ENCODE data around the gene CARMIL1.

The CARMIL1 gene

DNA sequence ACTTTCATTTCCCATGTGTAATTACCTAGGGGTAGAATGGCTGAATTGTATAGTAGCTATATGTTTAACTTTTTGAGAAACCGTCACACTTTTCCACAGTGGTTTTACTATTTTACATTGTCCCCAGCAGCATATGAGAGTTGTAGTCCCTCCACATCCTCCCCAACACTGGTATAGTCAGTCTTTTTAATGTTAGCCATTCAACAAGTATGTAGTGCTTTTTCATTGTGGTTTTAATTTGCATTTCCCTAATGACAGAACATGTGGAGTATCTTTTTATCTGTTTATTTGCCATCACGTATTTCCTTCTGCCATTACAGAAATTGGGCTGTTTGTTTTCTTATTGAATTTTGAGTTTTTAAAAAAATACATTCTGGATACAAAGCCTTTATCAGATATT is 148.4 kb downstream of the CARMIL1 start:
- H3K36me3 ChIP-seq (ENCODE audit: low read depth) = no peaks in the 10 kb centered on the region
- no peak for DNase-seq (ENCODE audit: low spot score)
- TF ChIP-seq, protein P1, sequence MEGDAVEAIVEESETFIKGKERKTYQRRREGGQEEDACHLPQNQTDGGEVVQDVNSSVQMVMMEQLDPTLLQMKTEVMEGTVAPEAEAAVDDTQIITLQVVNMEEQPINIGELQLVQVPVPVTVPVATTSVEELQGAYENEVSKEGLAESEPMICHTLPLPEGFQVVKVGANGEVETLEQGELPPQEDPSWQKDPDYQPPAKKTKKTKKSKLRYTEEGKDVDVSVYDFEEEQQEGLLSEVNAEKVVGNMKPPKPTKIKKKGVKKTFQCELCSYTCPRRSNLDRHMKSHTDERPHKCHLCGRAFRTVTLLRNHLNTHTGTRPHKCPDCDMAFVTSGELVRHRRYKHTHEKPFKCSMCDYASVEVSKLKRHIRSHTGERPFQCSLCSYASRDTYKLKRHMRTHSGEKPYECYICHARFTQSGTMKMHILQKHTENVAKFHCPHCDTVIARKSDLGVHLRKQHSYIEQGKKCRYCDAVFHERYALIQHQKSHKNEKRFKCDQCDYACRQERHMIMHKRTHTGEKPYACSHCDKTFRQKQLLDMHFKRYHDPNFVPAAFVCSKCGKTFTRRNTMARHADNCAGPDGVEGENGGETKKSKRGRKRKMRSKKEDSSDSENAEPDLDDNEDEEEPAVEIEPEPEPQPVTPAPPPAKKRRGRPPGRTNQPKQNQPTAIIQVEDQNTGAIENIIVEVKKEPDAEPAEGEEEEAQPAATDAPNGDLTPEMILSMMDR (IDR thresholded peaks at IDR 0.05; ENCODE audit: poor library complexity, severe bottlenecking) = no peak
- no peak for ATAC-seq (ENCODE audit: low read depth)
- H3K27me3 ChIP-seq (ENCODE audit: insufficient read depth, poor library complexity, severe bottlenecking) = no peaks in the 10 kb centered on the region
- H3K4me1 ChIP-seq (ENCODE audit: insufficient read depth, poor library complexity, severe bottlenecking) = no peaks in the 10 kb centered on the region
- no peak overlapping the region for H3K27ac ChIP-seq (ENCODE audit: poor library complexity, severe bottlenecking)
- no peaks in the 10 kb centered on the region for H3K9me3 ChIP-seq (ENCODE audit: severe bottlenecking)
- no peak overlapping the region for H3K4me3 ChIP-seq (ENCODE audit: severe bottlenecking)

DNA sequence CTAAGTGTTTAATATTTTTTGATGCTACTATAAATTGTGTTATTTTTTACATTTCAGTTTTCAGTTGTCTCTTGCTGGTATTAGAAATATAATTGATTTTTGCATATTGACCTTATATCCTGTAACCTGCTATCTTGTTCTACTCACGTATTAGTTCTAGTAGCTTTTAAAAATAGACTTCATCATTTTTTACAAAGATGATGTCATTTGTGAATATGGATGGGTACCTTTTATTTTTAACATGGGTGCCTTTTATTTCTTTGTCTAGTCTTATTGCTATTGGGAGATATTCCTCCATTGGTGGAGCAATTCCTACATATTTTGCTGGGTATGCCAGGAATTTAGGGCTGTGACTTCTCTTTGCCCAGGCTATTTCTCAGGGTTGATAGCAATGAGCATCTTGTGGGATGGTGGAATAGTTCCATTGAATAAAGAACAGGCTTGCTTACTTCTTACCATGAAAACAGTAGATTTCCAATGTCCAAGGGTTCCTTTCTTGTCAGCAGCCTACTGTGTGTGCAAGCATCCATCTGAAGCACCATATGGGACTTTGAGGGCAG is 149.7 kb downstream of the CARMIL1 start:
- H3K27me3 ChIP-seq (ENCODE audit: insufficient read depth, poor library complexity, severe bottlenecking) = no peaks in the 10 kb centered on the region

DNA sequence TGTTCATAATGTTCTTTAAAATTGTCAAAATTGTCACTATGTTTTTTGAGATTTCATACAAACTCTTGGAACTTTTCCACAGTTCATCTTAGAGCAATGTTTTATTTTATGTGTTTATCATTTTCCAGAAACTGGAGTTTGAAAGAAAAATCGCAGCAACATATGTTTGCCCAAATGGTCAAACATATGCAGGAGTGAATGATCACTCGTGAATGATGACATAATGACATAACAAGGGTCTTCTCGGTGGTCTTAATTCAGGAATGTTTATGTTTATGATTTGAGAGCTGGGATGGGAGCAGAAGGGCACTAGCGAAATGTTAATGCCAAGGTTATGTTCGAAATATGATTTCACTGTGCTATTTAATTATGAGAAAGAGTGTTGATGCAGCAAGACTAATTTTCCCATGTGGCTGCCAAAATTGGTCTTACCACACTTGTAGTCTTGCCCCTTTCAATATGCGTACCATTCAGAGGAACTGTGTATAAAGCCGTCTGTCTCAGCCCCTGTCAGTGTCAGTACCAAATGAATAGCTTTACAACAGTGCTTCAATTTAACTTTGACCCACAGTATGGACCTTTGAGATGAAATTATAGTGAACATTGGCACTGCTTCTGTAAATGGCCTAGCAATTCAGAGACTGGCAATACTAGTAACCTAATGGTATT is 152.3 kb downstream of the CARMIL1 start:
- Histone ChIP-seq H3K27me3 (ENCODE audit: insufficient read depth, poor library complexity, severe bottlenecking) (no peaks in the 10 kb centered on the region), H3K4me1 (ENCODE audit: insufficient read depth, poor library complexity, severe bottlenecking) (no peaks in the 10 kb centered on the region), H3K9me3 (ENCODE audit: severe bottlenecking) (no peaks in the 10 kb centered on the region), H3K4me3 (ENCODE audit: severe bottlenecking) (no peak overlapping the region), H3K27ac (ENCODE audit: poor library complexity, severe bottlenecking) (no peak overlapping the region), H3K36me3 (ENCODE audit: low read depth) (no peaks in the 10 kb centered on the region)
- TF ChIP-seq, protein P1 (IDR thresholded peaks at IDR 0.05; ENCODE audit: poor library complexity, severe bottlenecking) = no peak
- no peak for DNase-seq (ENCODE audit: low spot score)
- ATAC-seq (ENCODE audit: low read depth) = no peak

More for the DNA sequence above, 149.7 kb downstream of the CARMIL1 start:
- ATAC-seq (ENCODE audit: low read depth) (no peak), DNase-seq (ENCODE audit: low spot score) (no peak)
- Histone ChIP-seq H3K9me3 (ENCODE audit: severe bottlenecking) (no peaks in the 10 kb centered on the region), H3K4me3 (ENCODE audit: severe bottlenecking) (no peak overlapping the region), H3K36me3 (ENCODE audit: low read depth) (no peaks in the 10 kb centered on the region), H3K4me1 (ENCODE audit: insufficient read depth, poor library complexity, severe bottlenecking) (no peaks in the 10 kb centered on the region), H3K27ac (ENCODE audit: poor library complexity, severe bottlenecking) (no peak overlapping the region)
- TF ChIP-seq, protein P1 (IDR thresholded peaks at IDR 0.05; ENCODE audit: poor library complexity, severe bottlenecking) = no peak

DNA sequence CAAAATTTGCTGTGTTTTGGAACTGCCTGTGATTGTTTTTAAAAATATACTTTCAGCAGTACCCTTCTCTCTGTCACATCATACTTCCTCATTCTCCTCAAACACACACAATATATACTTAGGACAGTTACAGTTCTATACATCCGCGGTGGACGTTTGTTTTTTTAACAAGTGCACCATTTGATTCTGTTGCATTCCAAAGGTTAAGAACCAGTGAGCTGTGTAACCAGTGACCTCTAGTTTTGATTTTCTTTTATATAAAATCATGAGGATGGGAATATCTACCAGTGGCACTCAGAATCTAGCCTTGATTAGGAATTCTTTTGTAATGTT is 152.8 kb downstream of the CARMIL1 start:
- H3K36me3 ChIP-seq (ENCODE audit: low read depth) = no peaks in the 10 kb centered on the region
- no peak overlapping the region for H3K27ac ChIP-seq (ENCODE audit: poor library complexity, severe bottlenecking)
- no peak overlapping the region for H3K4me3 ChIP-seq (ENCODE audit: severe bottlenecking)
- DNase-seq (ENCODE audit: low spot score) (no peak), ATAC-seq (ENCODE audit: low read depth) (no peak)
- no peaks in the 10 kb centered on the region for H3K9me3 ChIP-seq (ENCODE audit: severe bottlenecking)
- H3K4me1 ChIP-seq (ENCODE audit: insufficient read depth, poor library complexity, severe bottlenecking) = no peaks in the 10 kb centered on the region
- TF ChIP-seq, protein P1 (IDR thresholded peaks at IDR 0.05; ENCODE audit: poor library complexity, severe bottlenecking) = no peak
- no peaks in the 10 kb centered on the region for H3K27me3 ChIP-seq (ENCODE audit: insufficient read depth, poor library complexity, severe bottlenecking)

DNA sequence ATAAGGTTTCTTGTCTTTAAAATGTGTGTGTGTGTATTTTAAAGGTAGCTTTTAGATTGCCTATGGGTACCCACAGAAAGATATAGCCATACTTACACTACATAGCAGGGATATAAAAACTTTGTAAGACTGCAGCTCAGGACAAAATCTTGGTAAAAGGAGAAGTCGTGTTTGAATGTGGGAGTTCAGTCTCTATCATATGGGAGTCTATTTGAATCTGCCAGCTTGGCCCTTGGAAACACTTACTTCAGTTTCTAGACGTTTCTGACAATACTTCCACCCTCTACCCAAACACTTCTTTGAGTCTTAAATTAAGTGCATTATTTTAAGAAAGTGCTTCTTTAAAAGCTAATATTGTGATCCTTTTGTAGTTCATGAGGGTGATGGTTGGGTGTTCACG is 155.7 kb downstream of the CARMIL1 start:
- no peaks in the 10 kb centered on the region for H3K4me1 ChIP-seq (ENCODE audit: insufficient read depth, poor library complexity, severe bottlenecking)
- H3K9me3 ChIP-seq (ENCODE audit: severe bottlenecking) = no peaks in the 10 kb centered on the region
- H3K4me3 ChIP-seq (ENCODE audit: severe bottlenecking) = no peak overlapping the region
- DNase-seq (ENCODE audit: low spot score) (no peak), ATAC-seq (ENCODE audit: low read depth) (no peak)
- no peaks in the 10 kb centered on the region for H3K27me3 ChIP-seq (ENCODE audit: insufficient read depth, poor library complexity, severe bottlenecking)
- TF ChIP-seq, protein P1 (IDR thresholded peaks at IDR 0.05; ENCODE audit: poor library complexity, severe bottlenecking) = no peak
- no peak overlapping the region for H3K27ac ChIP-seq (ENCODE audit: poor library complexity, severe bottlenecking)
- no peaks in the 10 kb centered on the region for H3K36me3 ChIP-seq (ENCODE audit: low read depth)
